Kidney epithelial cell (primary cell): ENCODE measurements around the gene THPO. TPM values are rescaled to one million over a fixed set of nuclear protein-coding genes. Genes with fewer than 3 reads are reported as not detected.

ENCODE experiments used
- DNase-seq: peaks from one replicate; pipeline ENCODE4 v3.0.0-alpha.2; 2010; ENCODE audit warnings: low read depth
- H3K27me3 ChIP-seq: 2 replicates; pipeline ENCODE4 v1.6.0; 2011; ENCODE audit warnings: low read length; ENCODE audit not compliant: control insufficient read depth, insufficient read depth
- H3K36me3 ChIP-seq: 2 replicates; pipeline ENCODE4 v1.5.1; 2011; ENCODE audit warnings: low read length; ENCODE audit not compliant: control insufficient read depth, insufficient read depth
- H3K4me3 ChIP-seq: 2 replicates; pipeline ENCODE4 v1.5.1; 2011; ENCODE audit warnings: low read depth, mild to moderate bottlenecking, control low read depth, low read length
- total RNA-seq: library from RNA; depleted of rRNA; stranded (reverse); fragments of >200 nt; gene quantifications from 2 replicates; pipeline ENCODE4 v1.2.3, GENCODE V29; 2015
- TF ChIP-seq, protein P1 (sequence below): IDR thresholded peaks from 2 replicates; pipeline ENCODE4 v1.5.1; 2011; ENCODE audit warnings: mild to moderate bottlenecking, moderate library complexity, low read length, control low read depth, inconsistent platforms; ENCODE audit not compliant: insufficient read depth, poor library complexity, severe bottlenecking

Gene THPO
- total RNA-seq, 1 donor from 2014 or later = 0.25 TPM

DNA sequence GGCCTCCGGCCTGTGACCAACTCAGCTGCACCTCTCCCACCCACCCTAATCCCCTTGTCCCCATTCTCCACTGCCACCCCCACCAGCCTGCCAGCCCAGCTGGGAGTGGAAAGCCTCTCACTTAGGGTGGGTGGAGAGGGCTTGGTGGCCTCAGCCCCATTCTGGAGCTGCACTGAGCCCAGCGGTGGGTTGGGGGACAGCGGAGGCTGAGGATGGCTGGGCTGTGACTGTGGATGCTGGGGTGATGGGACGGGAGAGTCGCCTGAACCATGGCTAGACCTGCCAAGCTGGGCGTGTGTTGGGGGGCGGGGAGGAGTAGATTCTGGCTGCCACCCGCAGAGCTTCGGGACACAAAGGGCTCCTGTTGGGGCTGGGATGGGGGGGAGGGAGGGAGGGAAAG lies 18.4 kb downstream of the THPO start:
- DNase-seq = no peak
- TF ChIP-seq, protein P1, sequence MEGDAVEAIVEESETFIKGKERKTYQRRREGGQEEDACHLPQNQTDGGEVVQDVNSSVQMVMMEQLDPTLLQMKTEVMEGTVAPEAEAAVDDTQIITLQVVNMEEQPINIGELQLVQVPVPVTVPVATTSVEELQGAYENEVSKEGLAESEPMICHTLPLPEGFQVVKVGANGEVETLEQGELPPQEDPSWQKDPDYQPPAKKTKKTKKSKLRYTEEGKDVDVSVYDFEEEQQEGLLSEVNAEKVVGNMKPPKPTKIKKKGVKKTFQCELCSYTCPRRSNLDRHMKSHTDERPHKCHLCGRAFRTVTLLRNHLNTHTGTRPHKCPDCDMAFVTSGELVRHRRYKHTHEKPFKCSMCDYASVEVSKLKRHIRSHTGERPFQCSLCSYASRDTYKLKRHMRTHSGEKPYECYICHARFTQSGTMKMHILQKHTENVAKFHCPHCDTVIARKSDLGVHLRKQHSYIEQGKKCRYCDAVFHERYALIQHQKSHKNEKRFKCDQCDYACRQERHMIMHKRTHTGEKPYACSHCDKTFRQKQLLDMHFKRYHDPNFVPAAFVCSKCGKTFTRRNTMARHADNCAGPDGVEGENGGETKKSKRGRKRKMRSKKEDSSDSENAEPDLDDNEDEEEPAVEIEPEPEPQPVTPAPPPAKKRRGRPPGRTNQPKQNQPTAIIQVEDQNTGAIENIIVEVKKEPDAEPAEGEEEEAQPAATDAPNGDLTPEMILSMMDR = no peak
- H3K4me3 ChIP-seq = no peak overlapping the region
- H3K27me3 ChIP-seq = no peaks in the 10 kb centered on the region
- H3K36me3 ChIP-seq = no peaks in the 10 kb centered on the region

DNA sequence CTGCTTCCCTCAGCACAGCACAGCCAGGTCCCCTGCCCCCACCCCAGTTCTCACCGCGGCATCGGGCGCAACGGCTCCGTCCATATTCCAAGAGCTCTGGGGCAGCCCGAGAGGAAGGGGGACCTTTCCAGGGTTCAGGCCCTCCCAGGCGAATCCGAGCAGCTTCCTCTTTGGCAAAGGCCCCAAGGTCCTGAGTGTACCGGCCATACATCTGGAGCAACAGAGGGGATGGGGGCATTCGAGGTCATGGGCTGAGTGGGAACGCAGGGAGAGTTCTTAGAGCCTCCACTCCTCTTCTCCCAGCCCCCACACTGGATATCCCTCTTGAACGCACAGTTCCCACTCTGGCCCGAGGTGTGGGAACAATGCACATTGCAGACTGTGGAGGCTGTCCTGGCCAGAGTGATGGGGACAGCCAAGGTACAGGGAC lies 19.1 kb downstream of the THPO start:
- Histone ChIP-seq H3K4me3 (no peak overlapping the region), H3K36me3 (no peaks in the 10 kb centered on the region), H3K27me3 (no peaks in the 10 kb centered on the region)
- DNase-seq = no peak
- TF ChIP-seq, protein P1 = no peak

GRCh38 chr3:184358124-184358767 lies 19.8 kb downstream of the THPO start:
- H3K27me3 ChIP-seq = no peaks in the 10 kb centered on the region
- H3K36me3 ChIP-seq = no peaks in the 10 kb centered on the region
- TF ChIP-seq, protein P1 = no peak
- H3K4me3 ChIP-seq = no peak overlapping the region
- DNase-seq = no peak

DNA sequence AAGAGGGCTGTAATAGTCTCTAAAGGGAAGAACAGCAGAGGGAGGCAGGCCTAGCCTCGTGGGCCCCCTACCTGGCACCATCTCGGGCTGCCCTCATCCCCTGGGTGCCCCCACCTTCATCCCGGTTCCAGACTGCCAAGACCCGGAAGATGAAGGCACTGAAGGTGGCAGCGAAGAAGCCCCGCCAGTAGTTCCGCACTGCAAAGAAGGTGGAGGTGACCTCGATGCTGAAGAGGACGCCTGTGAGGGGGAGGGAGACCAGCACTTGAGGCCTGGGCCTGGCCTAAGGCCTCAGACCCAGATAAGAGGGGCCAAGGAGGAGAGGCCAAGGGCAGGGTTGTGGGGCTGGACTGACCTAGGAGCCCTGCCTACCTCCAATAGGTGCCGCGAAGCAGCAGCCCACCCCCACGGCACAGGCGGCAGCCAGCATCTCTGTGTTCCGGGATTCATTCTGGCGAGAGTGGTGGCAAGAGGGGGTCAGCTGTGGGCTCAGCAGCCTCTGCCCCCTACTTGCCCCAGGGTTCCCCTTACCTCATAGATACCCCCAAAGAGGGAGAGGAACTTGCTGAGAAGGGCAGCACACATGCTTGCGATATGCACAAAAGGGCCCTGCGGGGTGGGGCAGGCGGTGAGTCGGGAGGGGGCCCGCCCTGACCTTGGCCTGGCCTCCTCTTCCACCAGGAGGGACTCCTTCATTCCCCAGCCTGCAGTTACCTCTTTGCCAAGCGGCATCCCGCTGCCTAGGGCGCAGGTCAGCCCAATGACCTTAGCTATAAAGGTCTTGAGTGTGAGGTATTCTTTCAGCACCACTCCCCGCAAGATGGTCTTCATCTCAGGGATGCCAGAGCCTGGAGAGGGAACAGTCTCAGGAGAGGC lies 20.5 kb downstream of the THPO start:
- Histone ChIP-seq H3K36me3 (no peaks in the 10 kb centered on the region), H3K27me3 (no peaks in the 10 kb centered on the region), H3K4me3 (no peak overlapping the region)
- TF ChIP-seq, protein P1 = no peak
- no peak for DNase-seq

- Histone ChIP-seq H3K36me3 (peaks cover 1% of the 10 kb centered on the region), H3K27me3 (no peaks in the 10 kb centered on the region), H3K4me3 (no peak overlapping the region)
- TF ChIP-seq, protein P1 = no peak
- DNase-seq = no peak
These were observed 22.6 kb downstream of the THPO start for GRCh38 chr3:184355261-184356040.
